Ectodermal cell (in vitro differentiated cells): Measurements from ENCODE around the gene STXBP5.
"Not testable (repeated sequence)": the region's sequence is repeated elsewhere in the genome, so short reads cannot be mapped to it uniquely, and the experiment has no call there.

Experiments
- H3K27ac ChIP-seq: 2 replicates; pipeline ENCODE4 v1.7.0; 2013; ENCODE audit warnings: mild to moderate bottlenecking, low read depth, low read length; ENCODE audit not compliant: insufficient read depth, poor library complexity, severe bottlenecking
- H3K27me3 ChIP-seq: 2 replicates; pipeline ENCODE4 v1.7.0; 2013; ENCODE audit warnings: mild to moderate bottlenecking, low read length; ENCODE audit not compliant: insufficient read depth, control insufficient read depth, poor library complexity, severe bottlenecking
- H3K36me3 ChIP-seq: one replicate; pipeline ENCODE4 v1.7.0; 2013; ENCODE audit warnings: low read length; ENCODE audit not compliant: control insufficient read depth, insufficient read depth
- H3K4me1 ChIP-seq: one replicate; pipeline ENCODE4 v1.7.0; 2013; ENCODE audit warnings: low read length; ENCODE audit not compliant: control insufficient read depth, insufficient read depth
- H3K4me3 ChIP-seq: 2 replicates; pipeline ENCODE4 v1.7.0; 2013; ENCODE audit warnings: low read depth, low read length, control low read depth; ENCODE audit not compliant: insufficient read depth
- H3K9me3 ChIP-seq: 2 replicates; pipeline ENCODE4 v1.7.0; 2013; ENCODE audit warnings: mild to moderate bottlenecking, low read length, moderate library complexity; ENCODE audit not compliant: control insufficient read depth
- WGBS, 2 experiments: methylation state at CpG; one replicate each; pipeline ENCODE4 v1.1.7; 2013; ENCODE audit warnings: missing lambda C conversion rate in 2 of 2; 5-methylcytosine and 5-hydroxymethylcytosine counted together

STXBP5 gene

DNA sequence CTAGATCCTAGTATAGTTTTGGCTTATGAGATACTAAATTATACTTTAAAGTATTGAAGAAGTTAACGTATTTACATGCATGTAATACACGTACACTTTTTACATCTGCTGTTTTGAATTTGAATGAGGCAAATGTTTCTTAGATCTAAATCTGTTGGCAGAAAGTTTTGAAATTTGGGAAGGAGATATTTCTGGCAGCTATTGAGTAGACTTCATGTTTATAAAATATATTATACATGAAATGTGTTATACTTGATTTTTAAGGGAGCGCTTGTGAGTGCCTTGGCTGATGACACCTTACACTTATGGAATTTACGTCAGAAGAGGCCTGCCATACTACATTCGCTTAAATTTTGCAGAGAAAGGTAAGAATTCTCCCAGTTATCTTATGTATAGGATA, 34.7 kb downstream of the STXBP5 start:
- no peak overlapping the region for H3K27ac ChIP-seq
- H3K4me1 ChIP-seq, result no peaks in the 10 kb centered on the region
- no peaks in the 10 kb centered on the region for H3K9me3 ChIP-seq
- no peak overlapping the region for H3K4me3 ChIP-seq
- H3K27me3 ChIP-seq, result no peaks in the 10 kb centered on the region
- WGBS, 2 experiments, result 96% methylated on average over 5 of the region's 5 CpGs; no CpG with 5 or more reads in 1 of the 2 experiments
- H3K36me3 ChIP-seq, result no peaks in the 10 kb centered on the region

DNA sequence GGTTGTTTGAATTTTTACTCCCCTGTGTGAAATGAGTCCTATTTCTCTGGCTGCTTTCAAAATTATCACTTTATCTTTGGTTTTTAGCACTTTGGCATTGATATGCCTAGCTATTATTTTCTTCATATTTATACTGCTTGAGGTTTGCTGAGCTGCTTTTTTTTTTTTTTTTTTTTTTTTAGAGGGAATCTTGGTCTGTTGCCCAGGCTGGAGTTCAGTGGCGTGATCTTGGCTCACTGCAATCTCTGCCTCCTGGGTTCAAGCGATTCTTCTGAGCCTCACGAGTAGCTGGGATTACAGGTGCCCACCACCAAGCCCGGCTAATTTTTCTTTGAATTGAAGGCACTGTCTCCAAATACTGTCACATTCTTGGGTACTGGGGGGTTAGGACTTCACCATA, 40.6 kb downstream of the STXBP5 start:
- WGBS, 2 experiments, result 90 to 92% methylated on average over 4 of the region's 4 CpGs
- H3K36me3 ChIP-seq, result peaks cover 4% of the 10 kb centered on the region
- H3K9me3 ChIP-seq, result no peaks in the 10 kb centered on the region
- no peaks in the 10 kb centered on the region for H3K27me3 ChIP-seq
- no peak overlapping the region for H3K4me3 ChIP-seq
- H3K27ac ChIP-seq, result no peak overlapping the region
- no peaks in the 10 kb centered on the region for H3K4me1 ChIP-seq

DNA sequence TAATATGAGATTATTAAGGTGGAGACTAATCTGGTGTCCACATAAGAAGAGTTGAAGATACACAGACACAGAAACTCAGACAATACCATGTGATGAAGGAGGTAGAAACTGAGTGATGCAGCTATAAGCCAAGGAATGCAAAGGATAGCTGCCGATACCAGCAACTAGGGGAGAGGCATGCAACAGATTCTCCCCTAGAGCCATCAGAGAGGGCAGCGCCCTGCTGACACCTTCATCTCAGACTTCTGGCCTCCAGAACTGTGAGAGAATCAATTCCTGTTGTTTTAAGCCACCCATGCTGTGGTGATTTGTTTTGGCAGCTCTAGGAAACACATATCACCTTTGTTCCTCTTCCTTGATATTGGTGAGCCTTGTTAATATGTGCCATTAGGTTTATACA, 41.5 kb downstream of the STXBP5 start:
- WGBS, 2 experiments, result 61 to 69% methylated on average over 2 of the region's 2 CpGs
- H3K4me3 ChIP-seq, result no peak overlapping the region
- H3K4me1 ChIP-seq, result no peaks in the 10 kb centered on the region

DNA sequence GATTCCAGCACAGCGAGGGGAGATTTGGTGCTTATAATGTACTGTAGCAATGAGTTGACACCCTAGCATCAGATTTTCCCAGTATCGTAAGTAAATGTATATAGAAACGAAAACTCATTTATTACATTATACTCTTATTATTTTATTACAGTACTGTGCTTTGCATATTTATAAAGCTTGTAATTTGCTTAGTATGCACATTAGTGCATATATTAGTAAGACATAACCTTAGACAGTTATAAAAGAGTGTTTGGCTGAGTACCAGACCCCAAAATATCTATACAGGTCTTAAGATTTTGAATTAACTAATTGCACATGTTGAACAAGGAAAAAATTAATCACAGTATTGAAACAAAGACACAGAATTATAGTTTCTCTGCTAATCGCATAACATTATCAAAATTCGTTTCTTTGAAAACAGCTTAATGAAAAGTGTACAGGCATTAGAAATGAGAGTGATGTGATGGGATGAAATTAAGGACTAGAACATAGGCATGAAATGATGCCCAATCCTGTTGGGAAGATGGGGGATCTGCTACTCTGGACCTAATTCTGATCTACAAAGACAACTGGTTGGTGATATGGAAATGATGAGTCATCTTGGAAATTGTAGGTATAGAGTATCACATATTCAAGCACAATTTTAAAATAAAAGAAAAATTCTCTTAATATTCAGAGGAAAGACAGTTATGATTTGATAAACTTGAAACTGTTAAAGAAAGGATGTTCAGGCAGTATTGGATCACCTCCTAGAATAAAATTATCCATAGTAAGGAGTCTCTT, 42.8 kb downstream of the STXBP5 start:
- no peaks in the 10 kb centered on the region for H3K4me1 ChIP-seq
- H3K27ac ChIP-seq, result no peak overlapping the region
- WGBS, 2 experiments, result 97 to 100% methylated on average over 3 of the region's 5 CpGs
- H3K27me3 ChIP-seq, result no peaks in the 10 kb centered on the region
- H3K9me3 ChIP-seq, result no peaks in the 10 kb centered on the region
- no peak overlapping the region for H3K4me3 ChIP-seq
- H3K36me3 ChIP-seq, result peaks cover 13% of the 10 kb centered on the region

More for the DNA sequence above, 41.5 kb downstream of the STXBP5 start:
- Histone ChIP-seq H3K9me3 (no peaks in the 10 kb centered on the region), H3K36me3 (peaks cover 4% of the 10 kb centered on the region), H3K27me3 (no peaks in the 10 kb centered on the region), H3K27ac (no peak overlapping the region)

DNA sequence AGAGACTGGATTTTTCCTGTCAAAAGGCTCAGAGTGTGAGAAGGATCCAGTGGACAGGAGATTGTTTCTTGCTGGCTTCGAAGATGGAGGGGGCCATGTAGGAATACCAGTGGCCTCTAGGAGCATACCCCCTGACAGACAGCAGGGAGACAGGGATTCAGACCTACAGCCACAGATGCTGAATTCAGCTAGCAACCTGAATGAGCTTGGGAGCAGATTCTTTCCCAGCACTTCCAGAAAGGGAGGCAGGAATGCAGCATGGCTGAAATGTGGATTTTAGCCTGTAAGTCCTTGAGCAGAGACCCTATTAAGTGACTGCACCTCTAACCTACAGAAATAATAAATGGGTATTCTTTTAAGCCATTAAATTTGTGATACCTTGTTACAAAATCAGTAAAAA, 44.6 kb downstream of the STXBP5 start:
- Histone ChIP-seq H3K4me1 (no peaks in the 10 kb centered on the region), H3K36me3 (peaks cover 19% of the 10 kb centered on the region), H3K4me3 (no peak overlapping the region), H3K27me3 (no peaks in the 10 kb centered on the region), H3K27ac (no peak overlapping the region), H3K9me3 (no peaks in the 10 kb centered on the region)
- 83 to 86% methylated on average over 1 of the region's 1 CpG for WGBS, 2 experiments

DNA sequence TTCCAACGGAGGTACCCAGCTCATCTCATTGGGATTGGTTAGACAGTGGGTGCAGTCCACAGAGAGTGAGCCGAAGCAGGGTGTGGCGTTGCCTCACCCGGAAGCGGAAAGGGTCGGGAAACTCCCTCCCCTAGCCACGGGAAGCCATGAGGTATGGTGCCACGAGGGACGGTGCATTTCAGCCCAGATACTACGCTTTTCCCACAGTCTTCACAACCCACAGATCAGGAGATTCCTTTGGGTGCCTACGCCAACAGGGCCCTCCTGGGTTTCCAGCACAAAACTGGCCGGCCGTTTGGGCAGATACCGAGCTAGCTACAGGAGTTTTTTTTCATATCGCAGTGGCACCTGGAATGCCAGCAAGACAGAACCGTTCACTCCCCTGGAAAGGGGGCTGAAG, 46.9 kb downstream of the STXBP5 start:
- Histone ChIP-seq H3K4me3 (no peak overlapping the region), H3K9me3 (no peaks in the 10 kb centered on the region), H3K4me1 (no peaks in the 10 kb centered on the region), H3K36me3 (peaks cover 19% of the 10 kb centered on the region), H3K27me3 (no peaks in the 10 kb centered on the region), H3K27ac (no peak overlapping the region)
- 96% methylated on average over 16 of the region's 16 CpGs for WGBS, 2 experiments

DNA sequence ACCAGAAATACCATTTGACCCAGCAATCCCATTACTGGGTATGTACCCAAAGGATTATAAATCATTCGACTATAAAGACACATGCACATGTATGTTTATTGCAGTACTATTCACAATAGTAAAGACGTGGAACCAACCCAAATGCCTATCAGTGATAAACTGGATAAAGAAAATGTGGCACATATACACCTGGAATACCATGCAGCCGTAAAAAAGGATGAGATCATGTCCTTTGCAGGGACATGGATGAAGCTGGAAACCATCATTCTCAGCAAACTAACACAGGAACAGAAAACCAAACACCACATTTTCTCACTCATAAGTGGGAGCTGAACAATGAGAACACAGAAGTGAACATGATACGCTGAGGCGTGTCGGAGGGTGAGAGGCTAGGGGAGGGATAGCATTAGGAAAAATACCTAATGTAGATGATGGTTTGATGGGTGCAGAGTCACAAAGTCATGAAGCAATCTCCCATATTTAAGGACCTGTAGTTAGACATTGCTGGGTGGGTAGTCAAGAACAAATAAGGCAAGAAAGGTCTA, 50.8 kb downstream of the STXBP5 start:
- H3K27ac ChIP-seq, H3K27me3 ChIP-seq, H3K9me3 ChIP-seq, H3K4me1 ChIP-seq, H3K4me3 ChIP-seq: not testable (repeated sequence)
- 92 to 94% methylated on average over 6 of the region's 6 CpGs for WGBS, 2 experiments
- peaks cover 14% of the 10 kb centered on the region for H3K36me3 ChIP-seq

DNA sequence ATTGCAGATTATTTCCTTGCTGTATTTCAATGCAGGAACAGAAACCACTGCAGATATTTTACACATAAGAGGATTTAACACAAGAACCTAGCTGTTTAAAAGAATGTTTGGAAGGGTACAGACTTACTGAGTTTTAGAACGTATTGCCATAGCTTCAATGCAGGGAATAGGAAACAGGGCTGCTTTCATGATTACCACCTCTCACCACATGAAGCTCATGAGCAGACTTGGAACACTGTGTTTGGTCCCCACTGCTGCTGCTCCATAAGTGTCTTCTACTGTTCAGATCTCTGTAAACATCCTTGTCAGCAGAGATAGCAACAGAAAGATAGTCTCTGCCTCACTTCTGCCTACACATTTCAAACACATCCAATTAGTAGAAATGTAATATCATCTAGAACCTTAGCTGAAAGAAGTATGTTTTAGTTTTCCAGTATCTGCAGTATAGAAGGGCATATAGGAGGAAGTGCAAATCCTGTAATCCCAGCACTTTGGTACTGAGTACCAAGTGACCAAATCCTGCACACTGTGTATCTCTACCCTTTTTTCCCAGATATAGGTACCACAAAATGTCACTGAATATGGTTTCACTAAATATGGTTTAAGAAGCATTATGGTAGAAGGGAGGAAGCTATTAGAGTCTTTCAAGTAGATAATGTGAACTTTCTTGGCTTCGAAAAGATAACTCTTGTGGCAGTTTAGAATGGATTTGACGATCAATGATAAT, 51.9 kb downstream of the STXBP5 start:
- Histone ChIP-seq H3K9me3 (no peaks in the 10 kb centered on the region), H3K4me3 (no peak overlapping the region), H3K36me3 (peaks cover 10% of the 10 kb centered on the region), H3K4me1 (no peaks in the 10 kb centered on the region), H3K27me3 (no peaks in the 10 kb centered on the region), H3K27ac (no peak overlapping the region)
- 88 to 97% methylated on average over 3 of the region's 3 CpGs for WGBS, 2 experiments

DNA sequence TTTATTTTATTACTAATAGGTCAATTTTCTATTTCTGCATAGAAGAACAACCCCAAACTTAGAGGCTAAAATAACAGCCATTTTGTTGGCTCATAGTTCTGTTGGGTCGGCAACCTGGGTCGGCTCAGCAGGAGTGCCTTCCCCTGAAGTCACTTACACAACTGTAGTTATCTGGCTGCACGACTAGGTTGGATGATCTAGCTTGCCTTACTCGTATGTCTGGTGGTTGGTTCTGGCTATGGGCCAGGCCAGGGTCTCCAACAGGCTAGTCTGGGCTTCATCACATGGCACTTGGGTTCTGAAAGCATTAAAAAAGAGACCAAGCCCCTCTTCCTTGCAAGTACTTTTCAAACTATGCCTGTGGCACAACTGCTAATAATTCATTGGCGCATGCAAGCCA, 53.5 kb downstream of the STXBP5 start:
- no peak overlapping the region for H3K27ac ChIP-seq
- H3K36me3 ChIP-seq, result no peaks in the 10 kb centered on the region
- WGBS, 2 experiments, result 92 to 96% methylated on average over 5 of the region's 5 CpGs
- H3K4me1 ChIP-seq, result no peaks in the 10 kb centered on the region
- H3K9me3 ChIP-seq, result no peaks in the 10 kb centered on the region
- no peak overlapping the region for H3K4me3 ChIP-seq
- H3K27me3 ChIP-seq, result no peaks in the 10 kb centered on the region

DNA sequence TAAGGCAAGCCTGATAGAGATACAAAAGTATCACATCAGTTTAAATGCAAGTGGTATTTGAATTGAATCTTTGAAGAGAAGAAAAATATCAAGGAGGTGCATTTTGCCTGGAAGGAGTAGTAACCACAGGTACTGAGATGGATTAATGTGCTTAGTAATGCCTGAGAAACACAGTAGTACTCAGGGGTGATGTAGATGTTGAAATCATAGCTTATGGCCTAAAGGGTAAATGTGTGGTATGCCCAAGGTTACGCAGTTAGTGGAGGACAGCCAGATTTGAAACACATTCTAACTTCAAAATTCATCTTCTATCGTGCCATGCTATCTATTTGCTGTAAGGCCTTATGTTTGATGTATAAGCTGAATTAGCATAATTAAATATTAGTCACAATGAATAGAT, 55.9 kb downstream of the STXBP5 start:
- no peaks in the 10 kb centered on the region for H3K27me3 ChIP-seq
- no peaks in the 10 kb centered on the region for H3K9me3 ChIP-seq
- H3K36me3 ChIP-seq, result no peaks in the 10 kb centered on the region
- H3K4me3 ChIP-seq, result no peak overlapping the region
- H3K4me1 ChIP-seq, result no peaks in the 10 kb centered on the region
- 80 to 100% methylated on average over 1 of the region's 2 CpGs for whole genome bisulfite sequencing, 2 experiments
- no peak overlapping the region for H3K27ac ChIP-seq
